ENCODE results near the gene KLF15.

The KLF15 gene

DNA sequence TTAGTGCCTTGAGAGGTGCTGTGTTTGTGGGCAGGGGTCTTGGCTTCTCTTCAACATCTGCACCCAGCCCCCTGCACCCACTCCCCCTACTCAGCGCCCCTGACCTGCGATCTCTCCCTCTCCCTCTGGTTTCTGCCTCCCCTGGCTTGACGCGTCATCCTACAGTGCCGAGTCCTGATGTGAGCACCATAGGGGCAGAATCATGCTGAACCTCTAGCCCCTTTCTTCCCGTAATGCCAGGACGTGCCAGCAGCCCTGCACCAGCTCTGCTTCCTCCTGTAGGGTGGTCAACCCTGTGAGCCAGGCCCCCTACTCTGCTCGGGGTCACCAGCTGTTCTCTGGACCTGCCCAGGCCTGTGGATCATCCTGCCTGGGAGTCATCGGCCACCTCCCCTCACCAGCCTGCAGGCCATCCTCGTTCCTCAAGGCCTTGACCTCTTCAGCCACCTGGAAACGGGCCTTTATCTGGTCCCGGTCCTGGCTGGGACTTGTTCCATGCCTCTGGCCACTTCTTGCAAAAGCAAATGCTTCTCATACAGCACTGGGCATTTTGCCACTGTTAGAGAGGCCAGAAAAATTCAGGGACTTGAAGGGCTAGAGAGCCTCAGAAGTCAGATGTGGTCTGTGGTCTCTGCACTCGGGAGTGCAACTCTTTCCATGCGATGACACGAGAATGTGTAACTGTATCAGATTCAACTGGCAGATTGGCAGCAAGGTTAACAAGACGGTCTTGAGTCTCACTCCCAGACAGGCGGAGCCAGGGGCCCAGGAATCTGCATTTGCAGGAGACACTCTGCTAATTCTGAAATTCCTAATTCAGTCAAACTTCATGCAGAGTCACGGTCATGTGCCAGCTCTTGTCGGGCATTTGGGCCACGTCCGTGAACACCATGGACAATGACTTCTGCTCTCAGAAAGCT, 16.7 kb upstream of the KLF15 start:
- no peak for DNase-seq (ENCODE audit: low read depth)
- no peak overlapping the region for H3K4me3 ChIP-seq (ENCODE audit: low read depth, low read length)
- no peak for TF ChIP-seq MYC (IDR thresholded peaks at IDR 0.05; ENCODE audit: low read depth, low read length)

DNA sequence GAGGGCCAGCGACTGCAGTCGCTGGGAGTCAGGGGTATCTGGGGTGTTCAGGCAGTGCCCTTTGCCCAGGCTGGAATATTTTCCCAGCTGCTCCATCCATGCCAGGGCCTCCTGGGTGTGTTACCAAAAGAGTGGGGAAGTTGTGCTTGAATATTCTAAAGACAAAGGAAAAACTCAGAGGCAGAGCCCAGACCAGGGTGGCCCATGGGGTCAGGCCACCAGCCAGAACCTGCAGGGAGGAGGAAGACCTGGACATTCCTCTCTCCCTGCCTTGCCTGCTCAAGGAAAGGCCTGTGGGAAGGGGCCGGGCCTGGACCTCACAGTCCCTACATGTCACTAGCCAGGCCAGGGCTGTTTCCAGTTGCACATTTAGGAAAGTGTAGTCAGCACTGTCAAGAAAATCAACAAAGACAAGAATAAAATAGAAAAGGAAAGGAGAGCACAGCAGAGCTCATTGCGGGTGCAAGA, 16.0 kb upstream of the KLF15 start:
- DNase-seq (ENCODE audit: low read depth): no peak
- no peak for TF ChIP-seq MYC (IDR thresholded peaks at IDR 0.05; ENCODE audit: low read depth, low read length)
- TF ChIP-seq POLR2A (IDR thresholded peaks at IDR 0.05; ENCODE audit: extremely low read depth, insufficient read length): no peak
- TF ChIP-seq, protein P1, sequence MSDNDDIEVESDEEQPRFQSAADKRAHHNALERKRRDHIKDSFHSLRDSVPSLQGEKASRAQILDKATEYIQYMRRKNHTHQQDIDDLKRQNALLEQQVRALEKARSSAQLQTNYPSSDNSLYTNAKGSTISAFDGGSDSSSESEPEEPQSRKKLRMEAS (IDR thresholded peaks at IDR 0.05; ENCODE audit: low read depth, low read length): no peak
- TF ChIP-seq, protein P2, sequence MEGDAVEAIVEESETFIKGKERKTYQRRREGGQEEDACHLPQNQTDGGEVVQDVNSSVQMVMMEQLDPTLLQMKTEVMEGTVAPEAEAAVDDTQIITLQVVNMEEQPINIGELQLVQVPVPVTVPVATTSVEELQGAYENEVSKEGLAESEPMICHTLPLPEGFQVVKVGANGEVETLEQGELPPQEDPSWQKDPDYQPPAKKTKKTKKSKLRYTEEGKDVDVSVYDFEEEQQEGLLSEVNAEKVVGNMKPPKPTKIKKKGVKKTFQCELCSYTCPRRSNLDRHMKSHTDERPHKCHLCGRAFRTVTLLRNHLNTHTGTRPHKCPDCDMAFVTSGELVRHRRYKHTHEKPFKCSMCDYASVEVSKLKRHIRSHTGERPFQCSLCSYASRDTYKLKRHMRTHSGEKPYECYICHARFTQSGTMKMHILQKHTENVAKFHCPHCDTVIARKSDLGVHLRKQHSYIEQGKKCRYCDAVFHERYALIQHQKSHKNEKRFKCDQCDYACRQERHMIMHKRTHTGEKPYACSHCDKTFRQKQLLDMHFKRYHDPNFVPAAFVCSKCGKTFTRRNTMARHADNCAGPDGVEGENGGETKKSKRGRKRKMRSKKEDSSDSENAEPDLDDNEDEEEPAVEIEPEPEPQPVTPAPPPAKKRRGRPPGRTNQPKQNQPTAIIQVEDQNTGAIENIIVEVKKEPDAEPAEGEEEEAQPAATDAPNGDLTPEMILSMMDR (IDR thresholded peaks at IDR 0.05; ENCODE audit: low read depth, low read length): no peak
- H3K4me3 ChIP-seq (ENCODE audit: low read depth, low read length): no peak overlapping the region

DNA sequence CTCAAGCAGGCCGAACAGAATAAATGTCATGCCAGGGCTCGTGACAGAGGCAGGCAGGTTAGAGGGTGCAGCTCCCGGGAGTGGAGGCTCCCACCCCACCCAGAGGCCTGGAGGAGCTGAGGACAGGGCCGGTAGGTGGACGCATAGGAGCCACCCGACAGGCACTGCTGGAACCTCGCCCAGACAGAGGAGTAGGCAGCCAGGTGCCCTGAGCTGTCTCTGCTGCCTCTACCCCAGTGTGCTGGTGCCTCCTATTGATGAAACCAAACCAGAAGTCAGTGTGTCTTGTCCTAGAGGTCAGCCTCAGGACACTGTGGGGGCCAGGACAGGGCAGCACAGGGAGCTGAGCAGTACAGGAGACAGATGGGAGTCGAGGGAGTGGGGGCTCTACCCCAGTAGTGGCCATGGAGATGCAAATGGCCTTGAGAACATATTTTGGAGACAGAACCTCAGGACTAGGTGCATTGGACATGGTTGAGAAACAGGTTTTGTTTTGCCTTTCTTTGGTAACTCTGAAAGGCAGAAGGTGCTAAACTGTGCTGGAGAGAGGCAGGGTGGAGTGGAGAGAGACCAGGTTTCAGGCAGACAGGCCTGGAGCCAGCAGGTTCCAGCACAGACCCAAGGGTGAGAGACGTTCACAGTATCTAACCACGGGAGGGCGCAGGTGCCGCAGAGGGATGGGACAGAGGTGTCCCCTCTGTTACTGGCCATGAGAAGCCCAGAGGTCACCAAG, 15.4 kb upstream of the KLF15 start:
- TF ChIP-seq, protein P2 (IDR thresholded peaks at IDR 0.05; ENCODE audit: low read depth, low read length): no peak
- TF ChIP-seq POLR2A (IDR thresholded peaks at IDR 0.05; ENCODE audit: extremely low read depth, insufficient read length) (no peak), MYC (IDR thresholded peaks at IDR 0.05; ENCODE audit: low read depth, low read length) (no peak)
- TF ChIP-seq, protein P1 (IDR thresholded peaks at IDR 0.05; ENCODE audit: low read depth, low read length): no peak
- H3K4me3 ChIP-seq (ENCODE audit: low read depth, low read length): no peak overlapping the region
- DNase-seq (ENCODE audit: low read depth): no peak

DNA sequence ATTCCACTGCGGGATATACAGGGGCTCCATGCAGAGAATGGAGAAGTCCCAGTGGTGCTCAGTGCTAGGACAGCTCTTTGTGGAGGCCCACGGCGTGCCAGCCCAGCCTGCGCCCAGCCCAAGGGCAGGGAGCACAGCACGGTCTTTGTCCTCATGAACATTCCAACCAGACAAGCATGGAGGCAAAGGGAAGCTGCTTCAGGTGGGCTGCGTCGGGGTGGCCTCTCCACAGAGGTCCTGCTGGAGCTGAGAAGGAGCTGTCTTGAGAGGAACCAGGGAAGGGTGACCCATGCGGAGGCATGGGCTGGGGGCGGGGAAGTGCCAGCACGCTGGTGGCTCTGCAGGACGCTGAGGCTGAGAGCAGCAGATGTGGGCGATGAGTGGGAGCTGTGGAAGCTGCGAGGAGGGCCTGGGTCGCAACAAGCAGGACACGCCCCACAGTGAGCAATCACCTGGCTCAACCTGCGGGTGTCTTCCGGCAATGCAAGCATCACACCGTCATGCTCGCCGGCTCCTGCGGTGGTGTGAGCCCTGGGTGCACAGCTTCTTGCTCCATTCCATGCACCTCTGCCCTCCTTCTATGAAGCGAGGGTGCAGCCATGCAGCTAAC, 14.0 kb upstream of the KLF15 start:
- TF ChIP-seq, protein P2 (IDR thresholded peaks at IDR 0.05; ENCODE audit: low read depth, low read length): no peak
- no peak for TF ChIP-seq MYC (IDR thresholded peaks at IDR 0.05; ENCODE audit: low read depth, low read length)
- TF ChIP-seq, protein P1 (IDR thresholded peaks at IDR 0.05; ENCODE audit: low read depth, low read length): no peak
- no peak for TF ChIP-seq POLR2A (IDR thresholded peaks at IDR 0.05; ENCODE audit: extremely low read depth, insufficient read length)
- DNase-seq (ENCODE audit: low read depth): no peak

DNA sequence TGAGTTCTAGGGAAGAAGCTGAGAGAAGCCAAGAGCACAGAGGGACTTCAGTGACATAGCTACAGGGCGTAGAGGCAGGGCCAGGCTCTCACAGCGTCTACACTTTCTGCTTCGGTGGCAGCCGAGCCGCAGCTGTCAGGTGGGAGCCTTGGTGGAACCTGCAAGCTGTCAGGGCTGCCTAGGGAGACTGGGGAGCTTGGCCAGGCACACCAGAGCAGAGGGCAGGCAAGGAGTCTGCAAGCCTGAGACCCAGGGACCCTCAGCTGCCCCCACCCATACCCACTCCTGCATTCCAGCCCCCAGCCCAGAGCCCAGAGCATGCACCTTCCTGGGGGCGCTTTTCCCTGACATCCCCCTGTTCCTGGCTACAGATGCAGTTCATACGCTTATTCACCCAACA, 13.4 kb upstream of the KLF15 start:
- DNase-seq (ENCODE audit: low read depth): no peak
- H3K4me3 ChIP-seq (ENCODE audit: low read depth, low read length): no peak overlapping the region

More for the DNA sequence above, 14.0 kb upstream of the KLF15 start:
- H3K4me3 ChIP-seq (ENCODE audit: low read depth, low read length): no peak overlapping the region

More for the DNA sequence above, 13.4 kb upstream of the KLF15 start:
- TF ChIP-seq, protein P1 (IDR thresholded peaks at IDR 0.05; ENCODE audit: low read depth, low read length): no peak
- no peak for TF ChIP-seq MYC (IDR thresholded peaks at IDR 0.05; ENCODE audit: low read depth, low read length)
- TF ChIP-seq, protein P2 (IDR thresholded peaks at IDR 0.05; ENCODE audit: low read depth, low read length): no peak
- TF ChIP-seq POLR2A (IDR thresholded peaks at IDR 0.05; ENCODE audit: extremely low read depth, insufficient read length): no peak

Data from NB4 (cell line).